ENCODE measurements around the gene MZT1.

GRCh38 chr13:72740015-72740414, 12.6 kb upstream of the MZT1 start:
- TF ChIP-seq, protein P1, sequence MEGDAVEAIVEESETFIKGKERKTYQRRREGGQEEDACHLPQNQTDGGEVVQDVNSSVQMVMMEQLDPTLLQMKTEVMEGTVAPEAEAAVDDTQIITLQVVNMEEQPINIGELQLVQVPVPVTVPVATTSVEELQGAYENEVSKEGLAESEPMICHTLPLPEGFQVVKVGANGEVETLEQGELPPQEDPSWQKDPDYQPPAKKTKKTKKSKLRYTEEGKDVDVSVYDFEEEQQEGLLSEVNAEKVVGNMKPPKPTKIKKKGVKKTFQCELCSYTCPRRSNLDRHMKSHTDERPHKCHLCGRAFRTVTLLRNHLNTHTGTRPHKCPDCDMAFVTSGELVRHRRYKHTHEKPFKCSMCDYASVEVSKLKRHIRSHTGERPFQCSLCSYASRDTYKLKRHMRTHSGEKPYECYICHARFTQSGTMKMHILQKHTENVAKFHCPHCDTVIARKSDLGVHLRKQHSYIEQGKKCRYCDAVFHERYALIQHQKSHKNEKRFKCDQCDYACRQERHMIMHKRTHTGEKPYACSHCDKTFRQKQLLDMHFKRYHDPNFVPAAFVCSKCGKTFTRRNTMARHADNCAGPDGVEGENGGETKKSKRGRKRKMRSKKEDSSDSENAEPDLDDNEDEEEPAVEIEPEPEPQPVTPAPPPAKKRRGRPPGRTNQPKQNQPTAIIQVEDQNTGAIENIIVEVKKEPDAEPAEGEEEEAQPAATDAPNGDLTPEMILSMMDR (IDR thresholded peaks at IDR 0.05): no peak
- no peak for TF ChIP-seq EP300 (IDR thresholded peaks at IDR 0.05)
